Tibial artery (tissue), 4 donors: ENCODE measurements around the gene EGR4.

Experiments
- DNase-seq, 2 donors: peaks; one replicate each; pipeline ENCODE4 v3.0.0-alpha.2; 2019
- H3K27ac ChIP-seq, 2 donors: fragments of 200-600 bp; sonication (generic) in 1 of 2; 1 replicate in 1 of 2; 2 replicates in 1 of 2; pipeline ENCODE4 v1.5.1; 2018 to 2019; ENCODE audit warnings: mild to moderate bottlenecking in 1 of 2
- H3K27me3 ChIP-seq, 2 donors: fragments of 200-600 bp; sonication (generic) in 1 of 2; one replicate each; pipeline versions ENCODE4 v1.5.1 to v1.6.0; 2016 to 2019
- H3K36me3 ChIP-seq, 3 donors: fragments of 200-600 bp; sonication (generic) in 2 of 3; one replicate each; pipeline ENCODE4 v1.5.1; 2016 to 2019; ENCODE audit warnings: mild to moderate bottlenecking in 2 of 3
- H3K4me1 ChIP-seq, 4 donors: fragments of 200-600 bp; sonication (generic) in 2 of 4; 1 replicate in 3 of 4; 2 replicates in 1 of 4; pipeline ENCODE4 v1.5.1; 2016 to 2019
- H3K4me3 ChIP-seq, 2 donors: fragments of 200-600 bp; sonication (generic) in 1 of 2; 1 replicate in 1 of 2; 2 replicates in 1 of 2; pipeline ENCODE4 v1.5.1; 2018 to 2019; ENCODE audit warnings: mild to moderate bottlenecking in 2 of 2
- H3K9me3 ChIP-seq, 3 donors: fragments of 200-600 bp; sonication (generic) in 1 of 3; one replicate each; pipeline ENCODE4 v1.5.1; 2016 to 2019
- intact Hi-C: fragments of 100-400 bp; cut with DNase I; formaldehyde crosslinking; loops from one replicate; pipeline ENCODE4 v1.15.0; 2023; ENCODE audit warnings: low total_unique reads
- TF ChIP-seq, protein P1 (sequence below), 2 experiments: fragments of 200-600 bp in 1 of 2; fragments of 450-650 bp in 1 of 2; IDR thresholded peaks; one replicate each; pipeline ENCODE4 v1.5.1; 2017 to 2019; ENCODE audit warnings: antibody characterized with exemption in 2 of 2, mild to moderate bottlenecking in 1 of 2, moderate library complexity in 1 of 2

Gene EGR4

DNA sequence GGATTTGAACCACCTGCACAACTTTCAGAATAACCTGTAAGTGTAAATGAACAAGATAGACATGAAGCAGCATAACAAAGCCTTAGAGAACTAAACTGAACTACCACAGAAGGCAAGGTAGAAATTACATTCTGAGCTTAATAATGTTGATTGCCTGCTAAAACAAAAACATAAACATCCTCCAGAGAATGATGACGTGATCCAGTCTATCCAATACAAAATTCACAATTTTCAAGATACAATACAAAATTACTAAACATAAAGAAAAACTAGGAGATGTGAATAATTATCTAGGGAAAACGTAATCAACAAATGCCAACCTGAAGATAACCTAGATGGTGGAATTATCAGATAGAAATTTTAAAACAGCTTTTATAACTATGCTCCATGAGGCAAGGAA, 40.7 kb upstream of the EGR4 start:
- intact Hi-C loops: no loop called here
- Histone ChIP-seq H3K9me3 (peaks cover 3 to 6% (median 5%) of the 10 kb centered on the region in 3 donors), H3K27me3 (no peaks in the 10 kb centered on the region), H3K27ac (no peak overlapping the region), H3K36me3 (no peaks in the 10 kb centered on the region), H3K4me1 (no peaks in the 10 kb centered on the region), H3K4me3 (no peak overlapping the region)
- DNase-seq: no peak
- TF ChIP-seq, protein P1, sequence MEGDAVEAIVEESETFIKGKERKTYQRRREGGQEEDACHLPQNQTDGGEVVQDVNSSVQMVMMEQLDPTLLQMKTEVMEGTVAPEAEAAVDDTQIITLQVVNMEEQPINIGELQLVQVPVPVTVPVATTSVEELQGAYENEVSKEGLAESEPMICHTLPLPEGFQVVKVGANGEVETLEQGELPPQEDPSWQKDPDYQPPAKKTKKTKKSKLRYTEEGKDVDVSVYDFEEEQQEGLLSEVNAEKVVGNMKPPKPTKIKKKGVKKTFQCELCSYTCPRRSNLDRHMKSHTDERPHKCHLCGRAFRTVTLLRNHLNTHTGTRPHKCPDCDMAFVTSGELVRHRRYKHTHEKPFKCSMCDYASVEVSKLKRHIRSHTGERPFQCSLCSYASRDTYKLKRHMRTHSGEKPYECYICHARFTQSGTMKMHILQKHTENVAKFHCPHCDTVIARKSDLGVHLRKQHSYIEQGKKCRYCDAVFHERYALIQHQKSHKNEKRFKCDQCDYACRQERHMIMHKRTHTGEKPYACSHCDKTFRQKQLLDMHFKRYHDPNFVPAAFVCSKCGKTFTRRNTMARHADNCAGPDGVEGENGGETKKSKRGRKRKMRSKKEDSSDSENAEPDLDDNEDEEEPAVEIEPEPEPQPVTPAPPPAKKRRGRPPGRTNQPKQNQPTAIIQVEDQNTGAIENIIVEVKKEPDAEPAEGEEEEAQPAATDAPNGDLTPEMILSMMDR (IDR thresholded peaks at IDR 0.05): no peak

DNA sequence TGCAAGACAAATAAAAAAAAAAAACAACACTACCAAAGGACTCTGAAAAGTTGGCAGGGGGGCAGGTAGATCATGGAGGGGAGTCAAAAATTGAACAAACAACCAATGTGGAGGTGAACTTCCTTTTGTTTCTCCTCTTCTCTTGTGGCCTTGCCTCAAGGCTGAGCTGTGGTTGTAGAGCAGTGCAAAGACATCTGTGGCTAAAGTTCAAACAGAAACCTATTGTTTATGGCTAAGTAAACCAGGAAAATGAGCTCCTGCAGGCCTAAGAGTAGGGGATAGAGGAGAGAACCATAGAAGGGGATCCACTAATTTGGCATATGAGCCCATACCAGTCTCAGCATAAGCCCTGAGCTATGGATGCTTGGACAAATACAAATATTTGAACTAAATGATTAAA, 40.2 kb upstream of the EGR4 start:
- no peak for DNase-seq
- intact Hi-C loops: no loop called here
- Histone ChIP-seq H3K27me3 (no peaks in the 10 kb centered on the region), H3K9me3 (peaks cover 3 to 6% (median 5%) of the 10 kb centered on the region in 3 donors), H3K4me1 (no peaks in the 10 kb centered on the region), H3K4me3 (no peak overlapping the region), H3K36me3 (no peaks in the 10 kb centered on the region), H3K27ac (no peak overlapping the region)
- TF ChIP-seq, protein P1 (IDR thresholded peaks at IDR 0.05): no peak

DNA sequence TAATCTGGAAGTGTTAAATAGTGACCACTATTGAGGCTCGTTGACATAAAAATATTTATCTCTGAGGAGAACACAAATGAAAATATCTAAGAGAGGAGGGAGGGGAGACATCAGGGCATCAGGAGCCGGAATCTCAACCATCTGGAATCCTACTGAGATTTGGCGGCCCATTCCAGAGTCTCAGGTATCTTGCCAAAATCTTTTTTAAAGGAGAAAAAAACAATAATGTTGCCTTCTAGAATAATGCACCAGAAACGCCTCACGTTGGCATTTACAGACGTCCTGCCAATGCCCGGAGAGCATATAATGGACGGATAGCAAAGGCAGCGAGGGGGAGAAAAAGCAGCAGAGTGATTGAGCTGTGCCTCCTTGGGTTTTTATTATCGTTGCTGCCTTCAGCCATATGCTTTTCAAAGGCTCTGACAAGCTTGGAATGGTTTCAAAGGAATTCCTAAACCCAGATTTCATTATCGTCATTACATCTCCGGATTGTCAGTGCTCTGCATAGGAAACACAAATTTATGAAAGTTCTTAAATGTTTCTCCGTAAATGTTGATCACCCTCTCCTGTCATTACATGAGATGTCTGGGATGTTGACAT, 30.9 kb upstream of the EGR4 start:
- intact Hi-C loops: no loop called here
- TF ChIP-seq, protein P1 (IDR thresholded peaks at IDR 0.05): no peak
- Histone ChIP-seq H3K4me1 (no peaks in the 10 kb centered on the region), H3K27me3 (peaks cover 0 to 11% of the 10 kb centered on the region in 2 donors), H3K27ac (no peak overlapping the region), H3K36me3 (no peaks in the 10 kb centered on the region), H3K9me3 (no peaks in the 10 kb centered on the region), H3K4me3 (no peak overlapping the region)
- no peak for DNase-seq

DNA sequence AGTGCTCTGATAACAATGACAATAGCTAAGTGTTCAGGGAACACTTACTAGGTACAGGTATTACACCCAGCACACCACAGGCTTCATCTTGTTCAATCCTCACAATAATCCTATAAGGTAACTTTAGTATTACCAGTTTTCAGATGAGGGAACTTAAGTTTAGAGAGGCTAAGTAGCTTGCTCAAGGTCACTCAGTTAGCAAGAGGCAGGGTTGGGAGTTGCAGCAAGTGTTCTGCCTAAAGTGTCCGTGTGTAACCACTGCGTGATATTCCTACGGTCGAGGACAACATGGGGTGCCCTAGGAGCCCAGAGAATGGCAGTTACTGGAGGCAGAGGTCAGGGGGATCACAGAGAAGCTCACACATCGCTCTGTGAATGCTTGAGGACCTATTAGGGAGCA, 30.2 kb upstream of the EGR4 start:
- no peak for DNase-seq
- Histone ChIP-seq H3K36me3 (no peaks in the 10 kb centered on the region), H3K27me3 (peaks cover 0 to 15% of the 10 kb centered on the region in 2 donors), H3K4me3 (no peak overlapping the region), H3K9me3 (no peaks in the 10 kb centered on the region), H3K4me1 (no peaks in the 10 kb centered on the region), H3K27ac (no peak overlapping the region)
- intact Hi-C loops: no loop called here
- TF ChIP-seq, protein P1 (IDR thresholded peaks at IDR 0.05): no peak

DNA sequence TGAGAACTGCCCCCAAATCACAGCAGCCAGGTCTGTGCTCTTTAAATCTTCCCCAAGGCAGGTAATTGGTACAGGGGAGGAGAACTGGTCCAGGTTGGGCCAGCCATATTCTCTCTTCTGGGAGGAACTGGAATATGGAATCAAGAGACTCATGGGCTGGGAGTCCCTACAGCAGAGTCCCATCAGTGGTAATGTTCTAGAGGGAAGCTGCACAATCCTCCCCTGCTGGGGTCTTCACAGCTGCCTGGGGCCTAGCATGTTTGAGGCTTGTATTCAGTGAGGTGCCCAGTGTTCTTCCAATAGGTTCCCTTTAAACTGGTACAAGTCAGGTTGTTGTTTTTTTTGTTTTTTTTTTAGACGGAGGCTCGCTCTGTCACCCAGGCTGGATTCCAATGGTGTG, 21.1 kb upstream of the EGR4 start:
- Histone ChIP-seq H3K9me3 (no peaks in the 10 kb centered on the region), H3K4me3 (no peak overlapping the region), H3K4me1 (no peaks in the 10 kb centered on the region), H3K27me3 (peaks cover 0 to 8% of the 10 kb centered on the region in 2 donors), H3K27ac (no peak overlapping the region), H3K36me3 (no peaks in the 10 kb centered on the region)
- TF ChIP-seq, protein P1 (IDR thresholded peaks at IDR 0.05): no peak
- intact Hi-C loops: no loop called here
- DNase-seq: no peak

DNA sequence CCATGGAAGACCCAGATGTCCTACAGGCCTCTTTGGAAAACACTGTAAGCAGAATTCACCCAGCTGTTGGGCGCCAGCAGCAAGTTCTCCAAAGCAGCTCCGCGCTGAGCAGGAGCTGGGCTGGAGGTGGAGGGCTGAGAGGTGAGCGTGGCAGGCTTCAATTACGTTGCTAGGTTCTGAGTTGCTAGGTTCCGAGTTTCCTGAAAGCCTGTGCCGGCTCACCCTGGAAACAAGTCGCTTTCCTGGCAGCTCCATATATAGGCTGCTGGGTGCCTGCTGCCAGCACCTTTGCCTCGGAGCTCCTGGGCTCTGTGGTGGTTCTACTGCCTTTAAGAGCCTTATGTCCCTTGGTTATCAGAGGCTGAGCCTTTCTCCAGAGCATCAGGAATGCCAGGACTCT, 14.4 kb upstream of the EGR4 start:
- DNase-seq: no peak
- Histone ChIP-seq H3K36me3 (no peaks in the 10 kb centered on the region), H3K4me1 (no peaks in the 10 kb centered on the region), H3K4me3 (no peak overlapping the region), H3K27ac (no peak overlapping the region), H3K27me3 (no peaks in the 10 kb centered on the region), H3K9me3 (no peaks in the 10 kb centered on the region)
- intact Hi-C loops: no loop called here
- TF ChIP-seq, protein P1 (IDR thresholded peaks at IDR 0.05): no peak
